ENCODE measurements around the gene KDM8.
"Not testable (repeated sequence)": the region's sequence is repeated elsewhere in the genome, so short reads cannot be mapped to it uniquely, and the experiment has no call there.

KDM8 gene

DNA sequence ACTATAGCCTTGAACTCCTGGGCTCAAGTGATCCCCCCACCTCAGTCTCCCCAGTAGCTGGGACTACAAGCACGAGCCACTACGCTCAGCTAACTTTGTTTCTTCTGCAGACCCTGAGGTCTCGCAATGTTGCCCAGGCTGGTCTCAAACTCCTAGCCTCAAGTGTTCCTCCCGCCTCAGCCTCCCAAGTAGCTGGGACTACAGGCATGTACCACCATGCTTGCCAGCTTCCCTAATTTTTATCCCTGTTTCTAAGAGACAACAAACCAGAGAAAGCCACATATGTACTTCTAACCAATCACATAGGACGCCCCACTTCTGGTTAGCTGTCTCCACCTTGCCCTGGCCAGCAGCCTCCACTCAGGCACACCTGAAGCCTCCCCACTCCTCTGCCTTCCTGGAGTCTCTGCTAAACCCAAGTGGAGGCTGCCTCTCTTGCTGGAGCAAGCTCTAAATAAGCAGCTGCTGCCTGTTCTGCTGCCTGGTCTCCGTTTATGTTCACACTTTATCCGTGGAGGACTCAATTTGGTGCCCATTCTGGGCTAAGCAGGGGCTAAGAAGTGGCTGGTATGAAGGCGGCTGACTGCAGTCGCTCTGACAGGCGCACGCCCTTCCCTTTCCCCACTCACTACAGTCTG, 40.5 kb downstream of the KDM8 start:
- DNase-seq (ENCODE audit: low read depth in 2 of 2), result no peak

DNA sequence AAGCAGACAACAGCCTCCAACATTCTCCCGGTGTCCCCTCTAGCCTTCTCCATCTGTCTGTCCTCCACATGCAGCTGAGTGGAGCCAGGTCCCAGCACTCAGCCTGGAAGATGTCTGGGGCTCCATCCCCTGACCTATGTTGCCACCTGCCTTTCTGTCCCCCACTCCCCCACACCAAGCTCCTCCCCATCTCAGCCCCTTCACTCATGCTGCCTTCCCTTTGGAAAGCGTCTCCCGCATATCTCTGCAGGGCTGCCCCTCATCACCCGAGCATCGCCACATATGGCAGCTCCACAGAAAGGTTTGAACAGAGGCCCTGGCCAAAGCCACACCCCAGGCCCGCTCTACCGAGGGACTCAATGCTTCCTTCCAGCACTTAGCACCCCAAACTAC, 41.0 kb downstream of the KDM8 start:
- DNase-seq (ENCODE audit: low read depth in 2 of 2), result no peak

GRCh38 chr16:27245276-27246172, 42.2 kb downstream of the KDM8 start:
- peak; percentile 61 to 68 for DNase-seq (ENCODE audit: low read depth in 2 of 2)

DNA sequence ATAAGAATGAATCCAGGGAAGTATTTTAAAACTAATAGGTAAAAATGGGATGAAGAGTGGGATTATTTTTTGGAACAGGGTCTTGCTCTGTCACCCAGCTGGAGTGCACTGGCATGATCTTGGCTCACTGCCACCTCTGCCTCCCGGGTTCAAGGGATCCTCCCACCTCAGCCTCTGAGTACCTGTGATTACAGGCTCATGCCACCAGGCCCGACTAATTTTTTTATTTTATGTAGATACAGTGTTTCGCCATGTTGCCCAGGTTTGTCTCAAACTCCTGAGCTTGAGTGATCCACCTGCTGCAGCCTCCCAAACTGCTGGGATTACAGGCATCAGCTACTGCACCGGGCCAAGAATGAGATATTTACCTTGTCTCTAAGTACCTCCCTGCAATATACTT, 43.1 kb downstream of the KDM8 start:
- DNase-seq (ENCODE audit: low read depth in 2 of 2), result no peak

- not testable (repeated sequence) for DNase-seq (ENCODE audit: low read depth in 2 of 2)
Observed at GRCh38 chr16:27247076-27247475, 43.8 kb downstream of the KDM8 start.

DNA sequence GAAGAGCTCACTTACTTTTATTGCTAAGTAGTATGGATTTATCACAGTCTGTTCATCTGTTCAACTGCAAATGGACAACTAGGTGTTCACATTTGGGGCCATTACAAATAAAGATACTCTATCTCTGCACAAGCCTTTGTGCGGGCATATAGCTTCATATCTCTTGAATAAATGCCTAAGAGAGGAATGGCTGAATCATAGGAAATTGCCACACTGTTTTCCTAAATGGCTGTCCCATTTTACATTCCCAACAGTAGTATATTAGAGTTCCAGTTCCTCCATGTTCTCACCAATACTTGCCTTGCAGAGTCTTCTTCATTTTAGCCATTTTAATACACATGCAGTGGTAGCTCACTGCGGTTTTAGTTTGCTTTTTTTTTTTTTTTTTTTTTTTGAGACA, 44.7 kb downstream of the KDM8 start:
- no peak for DNase-seq (ENCODE audit: low read depth in 2 of 2)

DNA sequence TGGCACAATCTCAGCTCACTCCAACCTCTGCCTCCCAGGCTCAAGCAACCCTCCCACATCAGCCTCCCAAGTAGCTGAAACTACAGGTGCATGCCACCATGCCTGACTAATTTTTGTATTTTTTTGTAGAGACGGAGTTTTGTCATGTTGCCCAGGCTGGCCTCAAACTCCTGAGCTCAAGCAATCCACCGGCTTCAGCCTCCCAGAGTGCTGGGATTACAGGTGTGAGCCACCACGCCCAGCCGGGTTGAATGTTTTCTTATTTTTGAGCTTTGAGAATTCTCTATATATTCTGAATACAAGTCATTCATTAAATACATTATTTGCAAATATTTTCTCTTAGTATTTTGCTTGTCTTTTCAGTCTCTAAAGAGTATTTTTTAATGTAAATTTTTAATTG, 45.6 kb downstream of the KDM8 start:
- DNase-seq (ENCODE audit: low read depth in 2 of 2), result not testable (repeated sequence)

DNA sequence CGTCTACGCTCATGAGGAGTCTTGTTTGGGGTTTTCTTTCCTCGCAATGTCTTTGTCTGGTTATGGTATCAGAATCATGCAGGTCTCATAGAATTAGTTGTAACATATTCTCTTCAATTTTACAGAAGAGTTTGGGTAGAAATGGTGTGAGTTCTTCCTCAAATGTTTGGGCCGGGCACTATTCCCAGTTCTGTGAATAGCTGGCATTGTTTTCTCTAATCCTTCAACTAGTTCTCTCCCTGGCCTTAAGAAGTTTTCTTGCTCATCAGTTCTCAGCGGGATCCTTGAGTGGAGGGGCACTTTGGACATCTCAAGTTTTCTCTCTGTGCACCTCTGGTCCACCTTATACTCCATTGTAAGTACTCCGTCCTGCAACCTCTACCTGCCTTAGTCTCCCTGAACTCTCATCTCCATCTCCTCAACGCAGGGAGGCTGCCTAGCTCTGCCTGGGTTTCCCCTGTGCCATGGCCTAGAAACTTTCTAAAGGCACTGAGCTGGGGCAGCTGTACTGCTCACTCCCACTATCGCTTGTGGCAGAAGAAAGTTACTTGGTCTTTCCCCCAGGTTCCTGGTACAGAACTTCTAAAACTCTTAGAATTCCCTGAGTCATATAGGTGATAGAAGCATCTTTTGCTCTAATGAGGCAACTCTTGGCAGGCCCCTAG, 48.3 kb downstream of the KDM8 start:
- DNase-seq (ENCODE audit: low read depth in 2 of 2), result no peak

- DNase-seq (ENCODE audit: low read depth in 2 of 2), result no peak
Observed at GRCh38 chr16:27252206-27252585, 48.9 kb downstream of the KDM8 start.

DNA sequence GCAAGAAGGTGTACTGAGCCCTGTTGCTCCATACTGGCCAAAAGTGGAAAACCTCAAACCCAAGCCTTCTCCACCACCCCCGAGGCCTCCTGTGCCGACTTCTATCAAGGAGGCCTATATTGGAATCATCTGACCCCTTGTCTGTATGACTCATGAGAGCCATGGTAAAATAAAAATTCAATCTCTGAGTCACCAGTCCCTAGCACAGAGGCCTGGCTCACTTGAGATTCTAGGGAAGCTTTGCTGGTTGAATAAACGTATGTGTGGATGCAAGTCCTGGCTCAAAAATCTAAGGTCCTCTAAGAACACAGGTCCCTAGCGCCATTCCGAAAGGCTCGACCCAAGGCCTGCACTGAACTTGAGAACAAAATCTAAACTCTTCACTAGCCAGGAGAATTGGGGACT, 50.2 kb downstream of the KDM8 start:
- DNase-seq (ENCODE audit: low read depth in 2 of 2), result no peak

GRCh38 chr16:27254262-27254811, 51.0 kb downstream of the KDM8 start:
- no peak for DNase-seq (ENCODE audit: low read depth in 2 of 2)

DNA sequence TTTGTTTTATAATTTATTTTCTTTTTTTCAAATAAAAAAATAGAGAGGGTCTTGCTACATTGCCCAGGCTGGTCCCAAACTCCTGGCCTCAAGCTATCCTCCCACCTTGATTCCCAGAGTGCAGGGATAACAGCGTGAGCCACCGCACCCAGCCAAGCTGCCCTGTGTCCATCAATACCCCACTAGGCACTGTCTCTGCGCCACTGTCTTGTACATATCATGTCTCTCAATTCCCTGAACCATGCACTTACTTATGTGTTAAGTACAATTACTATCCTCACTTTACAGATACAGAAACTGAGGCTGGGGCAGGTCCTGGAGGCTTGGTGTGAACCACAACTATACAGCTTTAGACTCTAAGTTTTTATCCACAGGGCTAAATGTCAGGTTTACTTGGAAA, 53.5 kb downstream of the KDM8 start:
- no peak for DNase-seq (ENCODE audit: low read depth in 2 of 2)

DNA sequence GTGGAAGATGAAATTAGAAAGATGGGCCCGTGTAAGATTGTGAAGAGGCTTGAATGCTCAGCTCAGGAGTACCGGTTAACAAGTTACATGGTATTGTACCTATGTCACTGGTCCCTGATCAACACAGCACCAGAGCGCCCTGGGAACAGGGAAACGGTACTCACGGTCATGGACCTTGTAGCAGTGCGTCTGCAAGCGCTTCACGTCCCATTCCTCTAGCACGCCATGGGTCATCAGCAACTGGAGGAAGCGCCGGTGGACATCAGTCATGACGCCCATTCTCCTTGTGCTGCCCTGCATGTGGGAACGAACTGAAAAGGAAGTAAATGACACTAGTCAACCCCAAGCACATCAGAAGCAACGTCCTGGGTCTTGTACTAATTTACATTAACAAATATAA, 53.9 kb downstream of the KDM8 start:
- DNase-seq (ENCODE audit: low read depth in 2 of 2), result no peak

DNA sequence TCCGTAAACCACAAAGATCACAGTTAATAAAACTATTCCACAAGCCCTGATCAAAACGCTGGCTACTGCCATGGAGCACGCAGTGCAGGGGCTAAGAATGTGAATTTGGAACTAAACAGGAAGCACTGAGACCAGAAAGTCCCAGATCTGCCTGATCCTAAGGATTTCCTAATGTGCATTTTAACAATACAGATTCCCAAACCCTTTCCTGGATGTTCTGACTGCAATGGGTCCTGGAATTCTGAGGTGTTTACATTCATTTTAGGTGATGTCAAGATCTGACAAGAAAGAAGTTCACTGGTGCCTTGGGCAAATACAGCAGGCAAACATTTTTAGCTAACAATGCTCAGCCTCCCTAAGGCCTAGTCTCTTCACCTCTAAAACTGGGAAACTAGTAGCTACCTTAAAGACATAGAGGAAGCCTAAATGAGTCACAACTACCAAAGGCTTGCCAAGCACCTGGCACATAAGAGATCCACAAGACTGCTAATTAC, 55.0 kb downstream of the KDM8 start:
- no peak for DNase-seq (ENCODE audit: low read depth in 2 of 2)

- no peak for DNase-seq (ENCODE audit: low read depth in 2 of 2)
Observed at GRCh38 chr16:27259710-27260109, 56.4 kb downstream of the KDM8 start.

GRCh38 chr16:27262904-27263423, 59.6 kb downstream of the KDM8 start:
- DNase-seq (ENCODE audit: low read depth in 2 of 2), result not testable (repeated sequence)

DNA sequence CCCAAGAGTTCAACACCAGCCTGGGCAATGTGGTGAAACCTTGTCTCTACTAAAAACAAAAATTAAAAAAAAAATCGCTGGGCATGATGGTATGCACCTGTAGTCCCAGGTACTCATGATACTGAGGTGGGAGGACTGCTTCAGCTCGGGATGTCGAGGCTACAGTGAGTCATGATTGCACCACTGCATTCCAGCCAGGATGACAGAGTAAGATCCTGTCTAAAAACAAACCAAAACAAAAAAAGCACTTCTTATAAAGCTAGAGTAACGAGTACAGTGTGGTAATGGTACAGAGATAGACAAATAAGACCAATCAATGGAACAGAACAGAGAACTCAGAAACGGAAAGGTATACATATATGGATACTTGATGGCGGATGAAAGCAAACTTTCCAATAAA, 60.8 kb downstream of the KDM8 start:
- no peak for DNase-seq (ENCODE audit: low read depth in 2 of 2)

DNA sequence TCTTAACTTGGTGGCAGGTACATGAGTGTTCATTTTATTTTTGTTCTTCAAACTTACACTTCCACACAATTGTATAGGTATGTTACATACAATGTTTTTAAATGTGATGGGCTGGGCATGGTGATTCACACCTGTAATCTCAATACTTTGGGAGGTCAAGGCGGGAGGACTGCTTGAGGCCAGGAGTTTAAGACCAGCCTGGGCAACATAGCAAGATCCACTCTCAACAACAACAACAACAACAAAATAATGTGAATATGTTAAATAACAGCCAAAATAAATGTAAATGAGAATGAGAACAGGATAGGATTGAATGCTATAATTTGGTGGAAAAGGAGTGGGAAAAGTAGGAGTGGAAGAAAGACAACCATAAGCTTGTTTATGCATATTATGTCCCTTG, 62.7 kb downstream of the KDM8 start:
- no peak for DNase-seq (ENCODE audit: low read depth in 2 of 2)

DNA sequence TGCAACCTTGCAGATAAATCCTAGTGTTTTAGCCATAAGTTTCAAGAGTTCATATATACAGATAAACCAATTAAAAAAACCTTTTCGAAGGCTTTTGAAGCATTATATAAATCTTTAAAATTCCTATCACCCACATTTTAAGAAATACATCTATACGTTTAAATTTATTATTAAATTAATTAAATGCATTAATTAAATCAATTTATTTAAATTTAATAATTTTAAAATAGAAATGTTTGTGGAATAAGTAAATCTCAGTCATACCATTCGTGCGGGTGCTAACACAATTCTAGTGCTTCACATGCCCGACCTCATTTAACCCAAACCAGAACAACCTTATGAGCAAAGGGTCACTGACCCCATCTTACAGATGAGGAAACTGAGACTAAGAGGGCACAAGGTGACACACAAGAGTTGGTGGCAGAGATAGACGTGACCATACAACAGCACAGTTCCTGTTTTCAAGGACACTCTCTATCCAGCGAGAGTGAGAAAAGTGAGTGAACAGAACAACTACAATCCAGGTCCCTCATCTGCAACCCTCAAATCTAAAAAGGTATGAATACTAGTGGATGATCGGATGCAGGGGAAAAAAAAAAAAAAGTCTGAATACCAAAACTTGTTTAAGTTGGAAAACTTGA, 63.8 kb downstream of the KDM8 start:
- no peak for DNase-seq (ENCODE audit: low read depth in 2 of 2)

DNA sequence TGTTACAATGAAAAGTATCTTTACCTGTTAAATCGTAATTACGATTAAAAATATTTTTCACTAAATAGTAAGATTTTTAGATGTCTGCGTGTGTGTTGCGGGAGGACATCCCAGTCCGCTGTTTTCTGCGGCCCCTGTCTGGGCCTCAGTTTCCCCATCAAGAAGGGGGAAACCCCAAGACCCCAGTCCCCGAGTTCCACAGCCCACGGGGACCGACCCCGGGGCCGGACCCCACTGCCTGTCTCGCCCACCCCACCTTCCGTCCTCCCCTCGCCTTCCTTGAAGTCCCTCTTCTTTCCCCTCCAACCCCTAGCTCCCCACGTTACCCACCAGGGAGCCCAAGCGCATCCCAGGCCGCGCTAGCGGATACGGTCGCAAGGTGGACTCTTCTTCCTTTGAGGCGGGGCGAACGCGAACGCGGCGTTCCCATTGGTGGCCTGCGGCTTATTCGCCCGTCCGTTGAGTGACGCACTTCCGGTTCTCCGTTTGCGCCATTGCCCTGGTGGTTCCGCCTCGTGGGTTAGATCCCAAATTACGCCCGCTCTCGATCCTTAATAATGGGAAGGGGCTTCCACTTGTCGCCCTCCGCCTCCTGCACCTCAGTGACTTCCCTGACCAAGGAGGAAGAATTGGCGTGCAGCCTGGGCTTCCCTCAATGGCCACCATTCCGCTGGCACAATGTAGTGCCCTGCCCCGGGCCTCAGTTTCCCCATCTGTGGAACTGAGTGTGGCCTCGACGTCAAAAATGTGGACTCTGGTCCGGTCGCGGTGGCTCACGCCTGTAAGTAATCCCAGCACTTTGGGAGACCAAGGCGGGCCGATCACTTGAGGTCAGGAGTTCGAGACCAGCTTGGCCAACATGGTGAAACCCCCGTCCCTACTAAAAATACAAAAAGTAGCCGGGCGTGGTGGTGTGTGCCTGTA, 65.3 kb downstream of the KDM8 start, which contains the start of gene NSMCE1:
NSMCE1 (minus strand) TSS at position 397 of the 924 bp plus-strand sequence. CDS start 11,202 bp downstream, outside the sequence.
- peak; percentile 94 to 97 for DNase-seq (ENCODE audit: low read depth in 2 of 2)

All from stimulated activated CD4-positive, alpha-beta T cell treated with anti-CD3 and anti-CD28 coated beads, Interleukin-15, amount 100 ng/mL, for 48 hours (primary cell).